Mucosa of rectum (tissue), 2 donors: ENCODE measurements around the gene SPPL2B.

ENCODE experiments used
- H3K27ac ChIP-seq, 2 donors: one replicate each; pipeline ENCODE4 v1.7.0; 2013; ENCODE audit warnings: inconsistent platforms in 2 of 2, low read depth in 2 of 2, low read length in 2 of 2
- H3K27me3 ChIP-seq, 2 donors: one replicate each; pipeline ENCODE4 v1.7.0; 2013; ENCODE audit warnings: low read length in 2 of 2; ENCODE audit not compliant: control insufficient read depth in 2 of 2, insufficient read depth in 2 of 2
- H3K36me3 ChIP-seq, 2 donors: one replicate each; pipeline ENCODE4 v1.7.0; 2013; ENCODE audit warnings: low read length in 2 of 2; ENCODE audit not compliant: control insufficient read depth in 2 of 2, insufficient read depth in 2 of 2
- H3K4me1 ChIP-seq, 2 donors: one replicate each; pipeline ENCODE4 v1.7.0; 2013; ENCODE audit warnings: low read length in 2 of 2, mild to moderate bottlenecking in 1 of 2; ENCODE audit not compliant: control insufficient read depth in 2 of 2, insufficient read depth in 2 of 2
- H3K4me3 ChIP-seq, 2 donors: one replicate each; pipeline ENCODE4 v1.7.0; 2013; ENCODE audit warnings: low read length in 2 of 2
- H3K9ac ChIP-seq, 2 donors: one replicate each; pipeline ENCODE4 v1.7.0; 2013; ENCODE audit warnings: low read length in 2 of 2, low read depth in 1 of 2, mild to moderate bottlenecking in 1 of 2
- H3K9me3 ChIP-seq, 2 donors: one replicate each; pipeline ENCODE4 v1.7.0; 2013; ENCODE audit warnings: low read length in 2 of 2; ENCODE audit not compliant: control insufficient read depth in 2 of 2
- donor health status: healthy.
- donor health status: Normal muscosa, but diverticular disease.

The SPPL2B gene

GRCh38 chr19:2287585-2288337 lies 40.7 kb upstream of the SPPL2B start:
- Histone ChIP-seq H3K9ac (no peak overlapping the region), H3K27ac (no peak overlapping the region), H3K4me3 (no peak overlapping the region), H3K36me3 (no peaks in the 10 kb centered on the region), H3K4me1 (peaks cover 0 to 14% of the 10 kb centered on the region in 2 donors), H3K9me3 (no peaks in the 10 kb centered on the region), H3K27me3 (peaks cover 21 to 46% of the 10 kb centered on the region in 2 donors)

DNA sequence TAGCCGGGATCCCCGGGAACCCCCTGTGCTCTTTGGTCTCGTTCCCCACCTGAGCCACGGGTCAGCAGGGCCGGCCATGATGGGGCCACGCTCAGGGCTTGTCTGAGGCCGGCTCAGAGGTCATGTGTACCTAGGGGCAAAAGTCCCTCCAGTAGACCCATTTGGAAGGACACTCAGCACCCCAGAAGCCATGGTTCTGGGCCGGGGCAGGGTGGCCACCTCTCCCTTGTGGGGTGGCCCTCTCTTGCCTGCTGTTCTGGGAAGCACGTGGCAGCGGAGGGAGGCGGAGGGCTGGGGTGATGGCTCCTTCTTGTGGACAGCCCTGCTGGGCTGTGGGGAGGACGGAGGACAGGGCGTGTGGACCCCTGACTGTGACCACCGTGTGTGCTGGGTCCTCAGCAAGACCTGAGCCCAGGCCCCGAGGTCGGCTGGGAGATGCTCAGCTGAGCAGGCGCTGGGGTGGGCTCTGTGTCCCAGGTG lies 40.1 kb upstream of the SPPL2B start:
- Histone ChIP-seq H3K27ac (peak overlapping the region in 1 of 2 donors; percentile 76), H3K36me3 (no peaks in the 10 kb centered on the region), H3K9me3 (no peaks in the 10 kb centered on the region), H3K9ac (no peak overlapping the region), H3K27me3 (peaks cover 21 to 46% of the 10 kb centered on the region in 2 donors), H3K4me1 (peaks cover 0 to 14% of the 10 kb centered on the region in 2 donors), H3K4me3 (no peak overlapping the region)

GRCh38 chr19:2288818-2289713 lies 39.4 kb upstream of the SPPL2B start:
- Histone ChIP-seq H3K9ac (no peak overlapping the region), H3K9me3 (no peaks in the 10 kb centered on the region), H3K4me3 (peak overlapping the region in 1 of 2 donors; percentile 33), H3K27me3 (peaks cover 25 to 50% of the 10 kb centered on the region in 2 donors), H3K36me3 (no peaks in the 10 kb centered on the region), H3K27ac (peak overlapping the region in 1 of 2 donors; percentile 76), H3K4me1 (peaks cover 0 to 16% of the 10 kb centered on the region in 2 donors)

GRCh38 chr19:2289714-2290435 lies 38.6 kb upstream of the SPPL2B start:
- Histone ChIP-seq H3K4me1 (peaks cover 0 to 17% of the 10 kb centered on the region in 2 donors), H3K27me3 (peaks cover 27 to 53% of the 10 kb centered on the region in 2 donors), H3K9ac (peak overlapping the region in 1 of 2 donors; percentile 14), H3K9me3 (no peaks in the 10 kb centered on the region), H3K27ac (peak overlapping the region in 1 of 2 donors; percentile 76), H3K4me3 (peak overlapping the region; percentile 49 to 64), H3K36me3 (no peaks in the 10 kb centered on the region)

DNA sequence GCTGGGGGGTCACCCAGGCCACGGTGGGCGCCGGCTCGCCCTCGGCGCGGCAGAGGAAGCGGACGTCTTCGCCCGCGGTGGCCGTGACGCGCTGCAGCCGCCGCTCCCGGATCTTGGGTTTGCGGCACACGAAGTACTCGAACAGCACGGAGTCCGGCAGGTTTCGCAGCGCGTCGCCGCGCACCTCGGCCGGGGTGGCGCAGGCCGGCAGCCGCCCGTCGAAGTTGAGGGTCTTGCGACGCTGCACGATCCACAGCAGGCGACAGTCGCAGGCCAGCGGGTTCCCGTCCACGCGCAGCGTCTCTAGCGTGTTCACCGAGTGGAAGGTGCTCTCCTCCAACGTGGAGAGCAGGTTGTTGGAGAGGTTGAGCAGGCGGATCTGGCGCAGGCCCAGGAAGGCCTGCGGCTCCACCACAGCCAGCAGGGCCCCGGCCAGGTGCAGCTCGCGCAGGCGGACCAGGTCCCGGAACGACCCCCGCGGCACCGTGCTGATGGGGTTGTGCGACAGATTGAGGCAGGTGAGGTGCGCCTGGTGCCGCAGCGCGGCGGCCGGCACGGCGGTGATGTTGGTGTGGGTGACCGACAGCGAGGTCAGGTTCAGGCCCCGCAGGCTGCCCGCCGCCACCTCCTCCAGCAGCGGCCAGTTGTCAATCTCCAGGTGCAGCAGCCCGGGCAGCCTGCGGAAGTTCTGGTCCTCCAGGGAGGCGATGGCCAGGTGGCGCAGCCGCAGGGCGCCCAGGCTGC lies 37.9 kb upstream of the SPPL2B start:
- H3K27me3 ChIP-seq: peaks cover 29 to 55% of the 10 kb centered on the region in 2 donors
- peak overlapping the region in 1 of 2 donors; percentile 76 for H3K27ac ChIP-seq
- H3K4me3 ChIP-seq: peak overlapping the region; percentile 49 to 64
- no peaks in the 10 kb centered on the region for H3K9me3 ChIP-seq
- peaks cover 0 to 17% of the 10 kb centered on the region in 2 donors for H3K4me1 ChIP-seq
- no peaks in the 10 kb centered on the region for H3K36me3 ChIP-seq
- no peak overlapping the region for H3K9ac ChIP-seq

DNA sequence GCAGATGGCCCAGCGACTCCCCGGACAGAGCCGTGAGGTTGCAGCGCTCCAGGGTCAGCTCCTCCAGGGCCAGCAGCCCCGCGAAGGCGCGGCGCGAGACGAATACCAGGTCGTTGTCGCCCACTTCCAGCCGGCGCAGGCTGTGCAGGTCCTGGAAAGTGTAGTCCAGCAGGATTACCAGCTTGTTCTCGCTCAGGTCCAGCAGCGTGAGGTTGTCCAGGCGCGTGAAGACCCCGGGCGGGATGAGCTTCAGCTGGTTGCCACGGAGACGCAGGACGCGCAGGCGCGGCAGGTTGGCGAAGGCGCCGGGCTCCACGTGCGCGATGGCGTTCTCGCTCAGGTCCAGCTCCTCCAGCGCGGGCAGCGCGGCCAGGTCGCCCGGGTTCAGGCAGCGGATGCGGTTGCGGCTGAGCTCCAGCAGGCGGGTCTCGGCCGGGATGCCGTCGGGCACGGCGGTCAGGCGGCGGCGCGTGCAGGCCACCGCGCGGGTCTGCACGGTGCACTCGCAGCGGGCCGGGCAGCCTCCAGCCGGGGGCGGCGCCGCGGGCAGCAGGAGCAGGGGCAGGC lies 37.2 kb upstream of the SPPL2B start:
- Histone ChIP-seq H3K9ac (no peak overlapping the region), H3K27ac (peak overlapping the region in 1 of 2 donors; percentile 76), H3K4me3 (peak overlapping the region in 1 of 2 donors; percentile 64), H3K36me3 (no peaks in the 10 kb centered on the region), H3K27me3 (peaks cover 30 to 57% of the 10 kb centered on the region in 2 donors), H3K9me3 (no peaks in the 10 kb centered on the region), H3K4me1 (peaks cover 0 to 17% of the 10 kb centered on the region in 2 donors)

- Histone ChIP-seq H3K4me1 (peaks cover 0 to 12% of the 10 kb centered on the region in 2 donors), H3K4me3 (no peak overlapping the region), H3K9me3 (no peaks in the 10 kb centered on the region), H3K36me3 (no peaks in the 10 kb centered on the region), H3K27me3 (peaks cover 15 to 37% of the 10 kb centered on the region in 2 donors), H3K27ac (no peak overlapping the region), H3K9ac (no peak overlapping the region)
Observed at GRCh38 chr19:2294687-2295335, 33.7 kb upstream of the SPPL2B start.

- Histone ChIP-seq H3K9ac (no peak overlapping the region), H3K36me3 (no peaks in the 10 kb centered on the region), H3K9me3 (no peaks in the 10 kb centered on the region), H3K4me1 (peaks cover 0 to 8% of the 10 kb centered on the region in 2 donors), H3K4me3 (no peak overlapping the region), H3K27ac (no peak overlapping the region), H3K27me3 (peaks cover 13 to 28% of the 10 kb centered on the region in 2 donors)
Observed at GRCh38 chr19:2296141-2296540, 32.3 kb upstream of the SPPL2B start.
